Endothelial cell of umbilical vein (primary cell): ENCODE measurements around the gene KIF25. TPM values are rescaled to one million over a fixed set of nuclear protein-coding genes. Genes with fewer than 3 reads are reported as not detected.

Source experiments
- BruUV-seq: library from RNA; stranded (reverse); fragments of 400-500 nt; replicated peaks from 2 replicates; lab custom pipeline; 2021; lab: Mats Ljungman, UMichigan
- CTCF ChIA-PET: fragments of 300-600, 350-600 bp; sonication (Branson Sonifier 250); formaldehyde crosslinking; loops from one replicate; lab custom pipeline; 2021; ENCODE audit warnings: antibody characterized with exemption, inconsistent platforms; lab: Charles Lee
- POLR2A ChIA-PET: fragments of 300-600, 350-600 bp; sonication (Branson Sonifier 250); formaldehyde crosslinking; loops from one replicate; lab custom pipeline; 2021; ENCODE audit warnings: antibody characterized with exemption, inconsistent platforms; lab: Charles Lee
- DNase-seq: peaks from one replicate; pipeline ENCODE4 v3.0.0-alpha.2; 2011; ENCODE audit warnings: low read depth, low spot score
- FAIRE-seq: peaks from 2 replicates; lab custom pipeline; 2011; peaks lifted over from hg19 to GRCh38; lab: Jason Lieb, UNC
- H2AFZ ChIP-seq: 2 replicates; pipeline ENCODE4 v1.6.0; 2012; ENCODE audit warnings: low read depth, low read length, control low read depth, inconsistent platforms
- H3K27ac ChIP-seq: 2 replicates; pipeline ENCODE4 v1.5.1; 2011; ENCODE audit warnings: low read depth, mild to moderate bottlenecking, control low read depth, low read length, moderate library complexity; ENCODE audit not compliant: insufficient read depth
- H3K27me3 ChIP-seq, 2 experiments: 2 replicates each; pipeline versions ENCODE4 v1.6.0 to v1.6.1; 2011; ENCODE audit warnings: low read length in 2 of 2, mixed read lengths in 1 of 2; ENCODE audit not compliant: control insufficient read depth in 2 of 2, insufficient read depth in 2 of 2
- H3K36me3 ChIP-seq, 2 experiments: 2 replicates in 1 of 2; 3 replicates in 1 of 2; pipeline ENCODE4 v1.5.1; 2011; ENCODE audit warnings: low read length in 2 of 2, mild to moderate bottlenecking in 1 of 2, moderate library complexity in 1 of 2; ENCODE audit not compliant: control insufficient read depth in 2 of 2, insufficient read depth in 2 of 2; ENCODE audit errors: extremely low read depth in 1 of 2
- H3K4me1 ChIP-seq: 3 replicates; pipeline ENCODE4 v1.5.1; 2011; ENCODE audit warnings: mild to moderate bottlenecking, low read length; ENCODE audit not compliant: control insufficient read depth, insufficient read depth; ENCODE audit errors: extremely low read depth
- H3K4me2 ChIP-seq: 2 replicates; pipeline ENCODE4 v1.6.1; 2011; ENCODE audit warnings: low read length, control low read depth, mixed read lengths; ENCODE audit not compliant: insufficient read depth
- H3K4me3 ChIP-seq, 3 experiments: fragments of 200-600 bp in 1 of 3; sonication (generic), shearing (Covaris generic) in 1 of 3; replicated peaks in 1 of 3; 2 replicates each; pipeline ENCODE4 v1.5.1; 2011 to 2016; ENCODE audit warnings: control low read depth in 3 of 3, low read length in 3 of 3, mild to moderate bottlenecking in 2 of 3, inconsistent platforms in 1 of 3, low read depth in 1 of 3, moderate library complexity in 1 of 3; ENCODE audit not compliant: insufficient read depth in 1 of 3
- H3K79me2 ChIP-seq: 2 replicates; pipeline ENCODE4 v1.6.0; 2012; ENCODE audit warnings: low read length, inconsistent platforms; ENCODE audit not compliant: control insufficient read depth, insufficient read depth
- H3K9ac ChIP-seq: replicated peaks from 2 replicates; pipeline ENCODE3; 2011; ENCODE audit warnings: low read length, control low read depth; ENCODE audit not compliant: insufficient read depth; ENCODE audit errors: extremely low read depth
- H3K9me1 ChIP-seq: replicated peaks from 3 replicates; pipeline ENCODE4 v1.6.0; 2011; ENCODE audit warnings: mild to moderate bottlenecking, low read length; ENCODE audit not compliant: control insufficient read depth, insufficient read depth; ENCODE audit errors: extremely low read depth
- H3K9me3 ChIP-seq: replicated peaks from 2 replicates; pipeline ENCODE4 v1.5.1; 2012; ENCODE audit warnings: low read length, inconsistent platforms; ENCODE audit not compliant: control insufficient read depth, insufficient read depth
- H4K20me1 ChIP-seq: replicated peaks from 2 replicates; pipeline ENCODE3; 2011; ENCODE audit warnings: mild to moderate bottlenecking, low read length; ENCODE audit not compliant: control insufficient read depth, insufficient read depth; ENCODE audit errors: extremely low read depth
- CTCF ChIP-seq, 2 donors: IDR thresholded peaks; 1 replicate in 1 of 2; 2 replicates in 1 of 2; pipeline ENCODE4 v1.5.1; 2011; ENCODE audit warnings: low read length in 2 of 2, mild to moderate bottlenecking in 2 of 2, moderate library complexity in 2 of 2, control low read depth in 1 of 2, inconsistent platforms in 1 of 2, low read depth in 1 of 2; ENCODE audit not compliant: insufficient read depth in 1 of 2; ENCODE audit errors: extremely low read depth in 1 of 2
- FOS ChIP-seq: IDR thresholded peaks from 2 replicates; pipeline ENCODE4 v1.6.1; 2011; ENCODE audit warnings: mild to moderate bottlenecking, low read length, moderate library complexity, borderline replicate concordance; ENCODE audit not compliant: insufficient read depth
- GATA2 ChIP-seq: IDR thresholded peaks from 2 replicates; pipeline ENCODE4 v1.7.0; 2011; ENCODE audit warnings: low read depth, mild to moderate bottlenecking, moderate library complexity, mixed read lengths, low read length; ENCODE audit not compliant: insufficient read length, insufficient read depth
- JUN ChIP-seq: IDR thresholded peaks from 2 replicates; pipeline ENCODE4 v1.6.1; 2011; ENCODE audit warnings: borderline replicate concordance, low read depth; ENCODE audit not compliant: insufficient read length, insufficient read depth
- MAX ChIP-seq: IDR thresholded peaks from 2 replicates; pipeline ENCODE4 v1.6.1; 2011; ENCODE audit not compliant: insufficient read depth, insufficient read length
- MYC ChIP-seq: IDR thresholded peaks from one replicate; pipeline ENCODE4 v1.6.1; 2011; ENCODE audit warnings: mild to moderate bottlenecking, low read depth, low read length
- POLR2A ChIP-seq: IDR thresholded peaks from 2 replicates; pipeline ENCODE4 v1.6.1; 2012; ENCODE audit warnings: low read depth, mild to moderate bottlenecking, control low read depth, low read length
- POLR2AphosphoS5 ChIP-seq: IDR thresholded peaks from 2 replicates; pipeline ENCODE4 v1.6.1; 2012; ENCODE audit warnings: low read depth, mild to moderate bottlenecking, control low read depth, low read length, moderate library complexity; ENCODE audit not compliant: insufficient read depth
- dilution Hi-C: fragments of 300-500 bp; cut with MboI; formaldehyde crosslinking; loops from one replicate; pipeline ENCODE4 v1.15.0; 2019; ENCODE audit warnings: low sequenced_read_pairs; ENCODE audit not compliant: extremely low pct_ligation_motif_present
- intact Hi-C: fragments of 100-400 bp; cut with micrococcal nuclease; formaldehyde crosslinking; loops from one replicate; pipeline ENCODE4 v1.10.0; 2022
- polyA plus RNA-seq, 4 experiments: library from polyadenylated mRNA; depleted of rRNA in 3 of 4; stranded (reverse) in 3 of 4; unstranded in 1 of 4; fragments of >200 nt; gene quantifications; 2 replicates each; pipeline versions ENCODE4 v1.2.1 to v1.2.3, GENCODE V29; 2011 to 2012; ENCODE audit warnings: missing spikeins in 1 of 4
- total RNA-seq: library from RNA; stranded (reverse); gene quantifications from 2 replicates; pipeline ENCODE4 v1.2.3, GENCODE V29; 2021

The KIF25 gene
- total and polyA plus RNA-seq, 2 donors (not counting 3 experiments of a cell fraction or from before 2014, with no cell fraction given), result not detected

- H3K9ac ChIP-seq, result no peak overlapping the region
- no peak overlapping the region for H3K4me2 ChIP-seq
- H3K27me3 ChIP-seq, result no peaks in the 10 kb centered on the region
- CTCF ChIA-PET, result no interaction called here
- H3K9me1 ChIP-seq, result no peaks in the 10 kb centered on the region
- no TSS peak for BruUV-seq
- H4K20me1 ChIP-seq, result no peaks in the 10 kb centered on the region
- H3K4me1 ChIP-seq, result no peaks in the 10 kb centered on the region
- H3K36me3 ChIP-seq, result no peaks in the 10 kb centered on the region
- H3K9me3 ChIP-seq, result no peaks in the 10 kb centered on the region
- H3K27ac ChIP-seq, result no peak overlapping the region
- no peak overlapping the region for H2AFZ ChIP-seq
- FAIRE-seq, result no peak
- intact Hi-C loops (no loop called here), dilution Hi-C loops (no loop called here)
- H3K79me2 ChIP-seq, result no peaks in the 10 kb centered on the region
- POLR2A ChIA-PET, result no interaction called here
- H3K4me3 ChIP-seq, result no peak overlapping the region
- DNase-seq, result no peak
- TF ChIP-seq POLR2AphosphoS5 (no peak), MAX (no peak), MYC (no peak), FOS (no peak)
Measured at GRCh38 chr6:168058691-168059551, 61.5 kb downstream of the KIF25 start.

GRCh38 chr6:168060521-168060931 lies 63.1 kb downstream of the KIF25 start:
- no peak for DNase-seq
- no peak overlapping the region for H2AFZ ChIP-seq
- H3K9ac ChIP-seq, result no peak overlapping the region
- intact Hi-C loops, result no loop called here
- BruUV-seq, result no TSS peak
- no peak overlapping the region for H3K4me2 ChIP-seq
- ChIA-PET CTCF (interaction anchor here (1.1 kb wide), 1 partner anchor 823 kb away, joined by 3 read pairs; no protein-coding TSS in a partner anchor), POLR2A (no interaction called here)
- H3K9me1 ChIP-seq, result no peaks in the 10 kb centered on the region
- H3K9me3 ChIP-seq, result no peaks in the 10 kb centered on the region
- dilution Hi-C loops, result no loop called here
- no peaks in the 10 kb centered on the region for H4K20me1 ChIP-seq
- H3K36me3 ChIP-seq, result no peaks in the 10 kb centered on the region
- no peak for FAIRE-seq
- no peak for TF ChIP-seq POLR2A
- TF ChIP-seq CTCF (IDR thresholded peaks at IDR 0.05; ENCODE audit: extremely low read depth in 1 of 2, insufficient read depth in 1 of 2, low read depth in 1 of 2, low read length in 2 of 2), result no peak
- TF ChIP-seq GATA2, result no peak
- TF ChIP-seq JUN, result no peak
- no peak for TF ChIP-seq POLR2AphosphoS5
- no peak for TF ChIP-seq FOS
- no peak for TF ChIP-seq MYC
- no peaks in the 10 kb centered on the region for H3K27me3 ChIP-seq
- no peaks in the 10 kb centered on the region for H3K4me1 ChIP-seq
- H3K4me3 ChIP-seq, result no peak overlapping the region
- H3K27ac ChIP-seq, result no peak overlapping the region
- H3K79me2 ChIP-seq, result no peaks in the 10 kb centered on the region
